Immature natural killer cell (primary cell): ENCODE measurements around the gene RBP2. TPM values are rescaled to one million over a fixed set of nuclear protein-coding genes. Genes with fewer than 3 reads are reported as not detected.
"Not testable (repeated sequence)": the region's sequence is repeated elsewhere in the genome, so short reads cannot be mapped to it uniquely, and the experiment has no call there.

Experiments used
- DNase-seq, 3 donors: peaks; one replicate each; pipeline ENCODE4 v3.0.0; 2022; ENCODE audit warnings: mixed read lengths in 1 of 3
- H3K27ac Mint-ChIP-seq, 6 donors: one replicate each; pipeline ENCODE4 v1.8.0; 2020; ENCODE audit warnings: mixed read lengths in 6 of 6, mild to moderate bottlenecking in 5 of 6, inconsistent platforms in 4 of 6, moderate library complexity in 3 of 6
- H3K27me3 Mint-ChIP-seq, 3 donors: one replicate each; pipeline ENCODE4 v1.8.0; 2020 to 2021; ENCODE audit warnings: low read depth in 3 of 3, mild to moderate bottlenecking in 3 of 3, mixed read lengths in 3 of 3, moderate library complexity in 3 of 3, inconsistent platforms in 1 of 3
- H3K36me3 Mint-ChIP-seq, 3 donors: one replicate each; pipeline ENCODE4 v1.8.0; 2020; ENCODE audit warnings: mixed read lengths in 3 of 3, inconsistent platforms in 2 of 3, mild to moderate bottlenecking in 2 of 3
- H3K4me1 Mint-ChIP-seq, 2 donors: one replicate each; pipeline ENCODE4 v1.8.0; 2020; ENCODE audit warnings: inconsistent platforms in 2 of 2, mild to moderate bottlenecking in 2 of 2, mixed read lengths in 2 of 2, moderate library complexity in 1 of 2
- H3K4me3 Mint-ChIP-seq, 5 donors: one replicate each; pipeline ENCODE4 v1.8.0; 2020; ENCODE audit warnings: mild to moderate bottlenecking in 5 of 5, mixed read lengths in 5 of 5, inconsistent platforms in 3 of 5, moderate library complexity in 3 of 5
- H3K9me3 Mint-ChIP-seq, 6 donors: one replicate each; pipeline ENCODE4 v1.8.0; 2020; ENCODE audit warnings: mild to moderate bottlenecking in 6 of 6, mixed read lengths in 6 of 6, inconsistent platforms in 4 of 6, moderate library complexity in 3 of 6
- polyA plus RNA-seq, 3 donors: library from polyadenylated mRNA; unstranded; fragments of 300-500 nt; fragmentation: Illumina TruSeq; gene quantifications; one replicate each; pipeline ENCODE4 v1.2.3, GENCODE V29; 2021

Gene RBP2
- polyA plus RNA-seq, 3 donors from 2014 or later, result not detected

DNA sequence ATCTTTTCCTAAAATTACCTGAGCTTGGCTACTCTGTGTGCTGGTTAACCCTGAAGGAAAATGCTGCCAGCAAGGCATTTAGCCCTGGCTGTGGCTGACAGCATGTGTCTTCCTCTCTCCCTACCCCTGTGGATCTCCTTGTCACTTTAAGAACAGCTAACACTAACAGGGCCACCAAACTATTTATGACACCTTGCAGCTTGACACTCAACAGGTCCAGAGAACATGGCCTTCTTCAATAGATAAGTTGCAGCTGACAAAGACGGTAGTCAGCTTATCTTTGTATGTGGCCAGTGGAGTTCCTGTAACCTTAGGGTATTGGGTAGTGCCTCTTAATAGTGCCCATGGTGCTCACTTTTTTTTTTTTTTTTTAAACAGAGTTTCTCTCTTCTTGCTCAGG is 54.9 kb downstream of the RBP2 start:
- DNase-seq, result no peak
- Mint-ChIP-seq H3K27ac (no peak overlapping the region), H3K27me3 (no peaks in the 10 kb centered on the region), H3K4me1 (no peaks in the 10 kb centered on the region), H3K9me3 (peaks cover 11 to 16% (median 12%) of the 10 kb centered on the region in 6 donors), H3K4me3 (no peak overlapping the region), H3K36me3 (peaks cover 4 to 12% (median 8%) of the 10 kb centered on the region in 3 donors)

GRCh38 chr3:139421040-139421439 is 55.3 kb downstream of the RBP2 start:
- H3K4me1 Mint-ChIP-seq, result no peaks in the 10 kb centered on the region
- peaks cover 12 to 20% (median 15%) of the 10 kb centered on the region in 6 donors for H3K9me3 Mint-ChIP-seq
- H3K27me3 Mint-ChIP-seq, result no peaks in the 10 kb centered on the region
- H3K27ac Mint-ChIP-seq, result no peak overlapping the region
- no peak overlapping the region for H3K4me3 Mint-ChIP-seq
- DNase-seq, result no peak
- peaks cover 4 to 14% (median 11%) of the 10 kb centered on the region in 3 donors for H3K36me3 Mint-ChIP-seq

GRCh38 chr3:139418144-139418543 is 58.2 kb downstream of the RBP2 start:
- no peak for DNase-seq
- H3K9me3 Mint-ChIP-seq, result peaks cover 18 to 47% (median 36%) of the 10 kb centered on the region in 6 donors
- no peak overlapping the region for H3K27ac Mint-ChIP-seq
- H3K27me3 Mint-ChIP-seq, result no peaks in the 10 kb centered on the region
- no peak overlapping the region for H3K4me3 Mint-ChIP-seq
- H3K36me3 Mint-ChIP-seq, result peaks cover 4 to 19% (median 13%) of the 10 kb centered on the region in 3 donors
- no peaks in the 10 kb centered on the region for H3K4me1 Mint-ChIP-seq

- no peak overlapping the region for H3K4me3 Mint-ChIP-seq
Observed at GRCh38 chr3:139416275-139416674, 60.0 kb downstream of the RBP2 start.

DNA sequence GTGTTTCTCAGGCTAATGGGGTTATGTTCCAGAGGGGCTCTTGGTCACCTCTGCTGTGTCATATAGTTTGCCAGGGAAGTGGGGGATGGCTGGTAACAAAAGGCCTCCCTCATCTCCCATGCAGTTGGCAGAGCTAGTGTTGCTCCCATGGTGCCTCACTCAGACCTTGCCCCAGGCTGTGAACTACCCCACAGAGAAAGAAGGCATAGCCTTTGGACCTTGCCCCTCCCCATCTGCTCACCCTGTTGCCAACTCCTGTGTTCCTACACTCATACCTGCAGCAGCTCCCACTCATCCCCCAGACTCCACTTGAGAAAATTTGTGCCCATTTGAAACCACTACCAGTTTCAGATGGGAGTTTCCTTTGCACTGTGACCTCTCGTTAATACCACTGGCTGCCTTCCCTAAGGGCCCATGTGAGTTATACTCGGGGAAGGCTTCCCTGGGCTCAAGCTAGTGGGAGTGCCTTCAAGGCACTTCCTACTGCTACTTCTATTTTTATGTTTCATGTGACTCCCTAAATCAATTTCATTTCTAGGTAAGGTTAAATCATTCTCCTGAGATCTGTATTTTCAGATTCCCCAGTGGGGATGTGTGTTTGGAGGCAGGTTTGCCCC is 61.6 kb downstream of the RBP2 start:
- Mint-ChIP-seq H3K4me3 (no peak overlapping the region), H3K27me3 (peaks cover 0 to 2% (median 0%) of the 10 kb centered on the region in 3 donors), H3K27ac (no peak overlapping the region), H3K4me1 (no peaks in the 10 kb centered on the region), H3K36me3 (peaks cover 4 to 19% (median 19%) of the 10 kb centered on the region in 3 donors), H3K9me3 (peaks cover 32 to 78% (median 67%) of the 10 kb centered on the region in 6 donors)
- no peak for DNase-seq

More at GRCh38 chr3:139416275-139416674, 60.0 kb downstream of the RBP2 start:
- no peaks in the 10 kb centered on the region for H3K4me1 Mint-ChIP-seq
- DNase-seq, result no peak
- H3K36me3 Mint-ChIP-seq, result peaks cover 4 to 19% (median 17%) of the 10 kb centered on the region in 3 donors
- no peak overlapping the region for H3K27ac Mint-ChIP-seq
- peaks cover 25 to 66% (median 54%) of the 10 kb centered on the region in 6 donors for H3K9me3 Mint-ChIP-seq
- no peaks in the 10 kb centered on the region for H3K27me3 Mint-ChIP-seq

GRCh38 chr3:139412891-139413290 is 63.4 kb downstream of the RBP2 start:
- H3K27ac Mint-ChIP-seq, DNase-seq, H3K27me3 Mint-ChIP-seq, H3K4me3 Mint-ChIP-seq, H3K4me1 Mint-ChIP-seq: not testable (repeated sequence)
- Mint-ChIP-seq H3K9me3 (peaks cover 34 to 94% (median 83%) of the 10 kb centered on the region in 6 donors), H3K36me3 (peaks cover 4 to 26% (median 18%) of the 10 kb centered on the region in 3 donors)

Other genes with a start within 250 kb of the RBP2 start
- gene MRPS22, start 132.5 kb downstream of the RBP2 start, polyA plus RNA-seq, result 10 to 100 TPM; 31.5 to 43.7 (median 39.1) TPM
- 10 to 100 TPM; 53.0 to 95.4 (median 89.4) TPM for gene COPB2, start 86.9 kb downstream of the RBP2 start, polyA plus RNA-seq
- not detected for gene RBP1, start 63.2 kb upstream of the RBP2 start, polyA plus RNA-seq
- 1 to 10 TPM; 1.4 to 7.1 (median 2.5) TPM for gene NMNAT3, start 201.5 kb upstream of the RBP2 start, polyA plus RNA-seq